ENCODE data around the gene HTATSF1.

- TF ChIP-seq POLR2A (IDR thresholded peaks at IDR 0.05) (no peak), CTCF (IDR thresholded peaks at IDR 0.05) (no peak), POLR2AphosphoS5 (IDR thresholded peaks at IDR 0.05) (no peak), EP300 (IDR thresholded peaks at IDR 0.05; ENCODE audit: low read depth) (no peak)
These were observed 20.9 kb upstream of the HTATSF1 start for GRCh38 chrX:136476501-136476900.
